ENCODE data around the gene SLFN12L.
"Not testable (repeated sequence)": the region's sequence is repeated elsewhere in the genome, so short reads cannot be mapped to it uniquely, and the experiment has no call there.

The SLFN12L gene

GRCh38 chr17:35531160-35531559, 6.3 kb downstream of the SLFN12L start:
- no peak for TF ChIP-seq CTCF (IDR thresholded peaks at IDR 0.05)
- Histone ChIP-seq H3K79me2 (no peaks in the 10 kb centered on the region), H3K4me2 (ENCODE audit: low read length) (no peak overlapping the region), H3K36me3 (ENCODE audit: control insufficient read depth, insufficient read depth, low read length) (no peaks in the 10 kb centered on the region), H3K27me3 (ENCODE audit: control insufficient read depth, insufficient read depth, low read length) (no peaks in the 10 kb centered on the region), H3K27ac (no peak overlapping the region), H3K9ac (no peak overlapping the region), H3K4me3 (ENCODE audit: low read depth, low read length) (no peak overlapping the region), H2AFZ (no peak overlapping the region), H3K9me3 (ENCODE audit: control insufficient read depth, low read length) (no peaks in the 10 kb centered on the region), H3K4me1 (no peaks in the 10 kb centered on the region)

GRCh38 chr17:35529866-35530265, 7.6 kb downstream of the SLFN12L start:
- Histone ChIP-seq H2AFZ (no peak overlapping the region), H3K27me3 (ENCODE audit: control insufficient read depth, insufficient read depth, low read length) (no peaks in the 10 kb centered on the region), H3K4me2 (ENCODE audit: low read length) (no peak overlapping the region), H3K79me2 (no peaks in the 10 kb centered on the region), H3K9me3 (ENCODE audit: control insufficient read depth, low read length) (no peaks in the 10 kb centered on the region), H3K4me3 (ENCODE audit: low read depth, low read length) (no peak overlapping the region), H3K36me3 (ENCODE audit: control insufficient read depth, insufficient read depth, low read length) (no peaks in the 10 kb centered on the region), H3K9ac (no peak overlapping the region), H3K4me1 (no peaks in the 10 kb centered on the region), H3K27ac (no peak overlapping the region)
- TF ChIP-seq CTCF (IDR thresholded peaks at IDR 0.05), result no peak

- not testable (repeated sequence) for H3K4me1 ChIP-seq; H3K9me3 ChIP-seq (ENCODE audit: control insufficient read depth, low read length); H2AFZ ChIP-seq; H3K79me2 ChIP-seq; H3K36me3 ChIP-seq (ENCODE audit: control insufficient read depth, insufficient read depth, low read length); H3K27ac ChIP-seq; H3K27me3 ChIP-seq (ENCODE audit: control insufficient read depth, insufficient read depth, low read length); H3K4me2 ChIP-seq (ENCODE audit: low read length); H3K4me3 ChIP-seq (ENCODE audit: low read depth, low read length); H3K9ac ChIP-seq
Measured at GRCh38 chr17:35529326-35529725, 8.2 kb downstream of the SLFN12L start.

GRCh38 chr17:35523296-35523695, 14.2 kb downstream of the SLFN12L start:
- no peaks in the 10 kb centered on the region for H3K4me1 ChIP-seq
- no peaks in the 10 kb centered on the region for H3K36me3 ChIP-seq (ENCODE audit: control insufficient read depth, insufficient read depth, low read length)
- no peak overlapping the region for H3K9ac ChIP-seq
- H2AFZ ChIP-seq, result no peak overlapping the region
- H3K4me3 ChIP-seq (ENCODE audit: low read depth, low read length), result no peak overlapping the region
- H3K4me2 ChIP-seq (ENCODE audit: low read length), result no peak overlapping the region
- no peak for TF ChIP-seq CTCF (IDR thresholded peaks at IDR 0.05)
- no peaks in the 10 kb centered on the region for H3K9me3 ChIP-seq (ENCODE audit: control insufficient read depth, low read length)
- no peaks in the 10 kb centered on the region for H3K79me2 ChIP-seq
- H3K27ac ChIP-seq, result no peak overlapping the region
- no peaks in the 10 kb centered on the region for H3K27me3 ChIP-seq (ENCODE audit: control insufficient read depth, insufficient read depth, low read length)

- H3K4me1 ChIP-seq; H3K9me3 ChIP-seq (ENCODE audit: control insufficient read depth, low read length); H3K79me2 ChIP-seq; H2AFZ ChIP-seq; H3K27ac ChIP-seq; H3K4me2 ChIP-seq (ENCODE audit: low read length); H3K9ac ChIP-seq; H3K4me3 ChIP-seq (ENCODE audit: low read depth, low read length); H3K27me3 ChIP-seq (ENCODE audit: control insufficient read depth, insufficient read depth, low read length); H3K36me3 ChIP-seq (ENCODE audit: control insufficient read depth, insufficient read depth, low read length): not testable (repeated sequence)
Measured at GRCh38 chr17:35521654-35522256, 15.7 kb downstream of the SLFN12L start.

- H3K27me3 ChIP-seq (ENCODE audit: control insufficient read depth, insufficient read depth, low read length), result no peaks in the 10 kb centered on the region
- no peak overlapping the region for H3K27ac ChIP-seq
Measured at GRCh38 chr17:35521150-35521549, 16.3 kb downstream of the SLFN12L start.

More at GRCh38 chr17:35521150-35521549, 16.3 kb downstream of the SLFN12L start:
- H3K4me2 ChIP-seq (ENCODE audit: low read length), result no peak overlapping the region
- H2AFZ ChIP-seq, result no peak overlapping the region
- no peaks in the 10 kb centered on the region for H3K79me2 ChIP-seq
- H3K9me3 ChIP-seq (ENCODE audit: control insufficient read depth, low read length), result no peaks in the 10 kb centered on the region
- no peak overlapping the region for H3K4me3 ChIP-seq (ENCODE audit: low read depth, low read length)
- H3K9ac ChIP-seq, result no peak overlapping the region
- H3K36me3 ChIP-seq (ENCODE audit: control insufficient read depth, insufficient read depth, low read length), result no peaks in the 10 kb centered on the region
- no peak for TF ChIP-seq CTCF (IDR thresholded peaks at IDR 0.05)
- no peaks in the 10 kb centered on the region for H3K4me1 ChIP-seq
